NCI-H2081 treated with DMSO at 0.1 percent for 48 hours (cell line): ENCODE results near the gene NETO2.

Experiments
- DNase-seq: peaks from one replicate; lab custom pipeline; 2025; lab: John Stamatoyannopoulos, UW

The NETO2 gene

GRCh38 chr16:47045023-47045422 lies 98.7 kb downstream of the NETO2 start:
- no peak for DNase-seq

- DNase-seq = no peak
Measured at GRCh38 chr16:47043970-47044684, 99.6 kb downstream of the NETO2 start.

- DNase-seq = no peak
Measured at GRCh38 chr16:47043200-47043599, 100.5 kb downstream of the NETO2 start.

GRCh38 chr16:47037746-47038458 lies 105.8 kb downstream of the NETO2 start:
- no peak for DNase-seq

- no peak for DNase-seq
Measured at GRCh38 chr16:47037396-47037745, 106.4 kb downstream of the NETO2 start.

- no peak for DNase-seq
Measured at GRCh38 chr16:47036201-47036600, 107.5 kb downstream of the NETO2 start.

- no peak for DNase-seq
Measured at GRCh38 chr16:47035436-47035835, 108.3 kb downstream of the NETO2 start.

- no peak for DNase-seq
Measured at GRCh38 chr16:47034455-47034854, 109.3 kb downstream of the NETO2 start.

- DNase-seq = no peak
Measured at GRCh38 chr16:47033176-47033575, 110.6 kb downstream of the NETO2 start.

GRCh38 chr16:47029724-47030123 lies 114.0 kb downstream of the NETO2 start:
- no peak for DNase-seq

- no peak for DNase-seq
Measured at GRCh38 chr16:47028767-47029377, 114.9 kb downstream of the NETO2 start.
